HG03558 (cell line): ENCODE measurements around the gene FLRT1.

Experiments used
- ATAC-seq: cut with Tn5 transposase; IDR thresholded peaks from one replicate; pipeline ENCODE4 v1.9.1; 2021; ENCODE audit warnings: moderate number of reproducible peaks; ENCODE audit not compliant: unreplicated experiment; ENCODE audit errors: extremely low read depth

Gene FLRT1

GRCh38 chr11:64062185-64063039, 26.7 kb downstream of the FLRT1 start:
- no peak for ATAC-seq

DNA sequence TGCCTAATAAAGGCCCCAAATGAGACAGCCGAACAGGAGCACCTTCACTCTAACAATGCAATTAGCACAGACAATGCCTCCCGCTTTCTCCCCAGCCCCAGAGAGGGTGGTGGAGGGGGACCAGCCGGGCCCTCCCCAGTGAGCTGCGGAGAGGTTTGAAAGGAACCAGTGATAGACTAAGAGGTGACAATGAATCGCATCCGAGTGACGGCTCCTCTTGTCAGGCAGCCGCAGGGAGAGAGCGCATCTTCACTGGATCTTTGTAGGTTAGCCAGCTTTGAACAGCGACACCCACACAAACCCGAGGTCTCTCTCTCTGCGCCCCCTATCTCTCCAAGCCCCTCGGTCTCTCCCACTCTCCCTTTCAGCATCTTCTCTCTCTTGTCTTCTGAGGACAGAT, 28.0 kb downstream of the FLRT1 start:
- ATAC-seq, result no peak

GRCh38 chr11:64064374-64065140, 28.8 kb downstream of the FLRT1 start:
- ATAC-seq, result no peak

DNA sequence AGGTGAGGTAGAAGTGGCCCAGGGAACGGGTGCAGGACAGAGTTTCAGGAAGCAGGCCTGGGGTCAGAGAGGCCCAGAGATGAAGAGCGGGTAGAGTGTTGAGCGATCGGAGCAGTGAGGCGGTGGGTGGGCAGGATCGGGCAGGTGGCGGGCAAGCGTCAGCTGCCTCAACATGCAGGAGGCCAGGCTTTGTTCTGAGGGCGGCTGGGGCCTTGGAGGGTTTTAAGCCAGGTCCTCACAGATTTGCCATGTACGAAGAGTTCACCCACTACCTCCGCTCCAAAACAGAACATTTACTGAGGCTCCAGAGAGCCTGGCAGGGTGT, 29.4 kb downstream of the FLRT1 start:
- ATAC-seq, result no peak

DNA sequence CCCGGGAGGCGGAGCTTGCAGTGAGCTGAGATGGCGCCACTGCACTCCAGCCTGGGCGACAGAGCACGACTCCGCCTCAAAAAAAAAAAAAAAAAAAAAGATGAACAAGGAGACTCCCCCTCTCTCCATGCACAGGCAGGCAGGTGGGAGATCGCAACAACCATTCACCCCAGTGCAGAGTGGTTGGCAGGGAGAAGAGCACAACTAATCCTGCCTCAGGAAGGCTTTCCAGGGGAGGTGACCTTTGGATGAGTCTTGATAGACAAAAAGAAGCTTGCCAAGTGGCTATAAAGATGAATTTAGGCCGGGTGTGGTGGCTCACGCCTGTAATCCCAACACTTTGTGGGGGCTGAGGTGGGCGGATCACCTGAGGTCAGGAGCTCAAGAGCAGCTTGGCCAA, 30.0 kb downstream of the FLRT1 start:
- no peak for ATAC-seq

GRCh38 chr11:64067230-64067993, 31.7 kb downstream of the FLRT1 start:
- no peak for ATAC-seq

- no peak for ATAC-seq
These were observed 33.1 kb downstream of the FLRT1 start for GRCh38 chr11:64068705-64069400.

DNA sequence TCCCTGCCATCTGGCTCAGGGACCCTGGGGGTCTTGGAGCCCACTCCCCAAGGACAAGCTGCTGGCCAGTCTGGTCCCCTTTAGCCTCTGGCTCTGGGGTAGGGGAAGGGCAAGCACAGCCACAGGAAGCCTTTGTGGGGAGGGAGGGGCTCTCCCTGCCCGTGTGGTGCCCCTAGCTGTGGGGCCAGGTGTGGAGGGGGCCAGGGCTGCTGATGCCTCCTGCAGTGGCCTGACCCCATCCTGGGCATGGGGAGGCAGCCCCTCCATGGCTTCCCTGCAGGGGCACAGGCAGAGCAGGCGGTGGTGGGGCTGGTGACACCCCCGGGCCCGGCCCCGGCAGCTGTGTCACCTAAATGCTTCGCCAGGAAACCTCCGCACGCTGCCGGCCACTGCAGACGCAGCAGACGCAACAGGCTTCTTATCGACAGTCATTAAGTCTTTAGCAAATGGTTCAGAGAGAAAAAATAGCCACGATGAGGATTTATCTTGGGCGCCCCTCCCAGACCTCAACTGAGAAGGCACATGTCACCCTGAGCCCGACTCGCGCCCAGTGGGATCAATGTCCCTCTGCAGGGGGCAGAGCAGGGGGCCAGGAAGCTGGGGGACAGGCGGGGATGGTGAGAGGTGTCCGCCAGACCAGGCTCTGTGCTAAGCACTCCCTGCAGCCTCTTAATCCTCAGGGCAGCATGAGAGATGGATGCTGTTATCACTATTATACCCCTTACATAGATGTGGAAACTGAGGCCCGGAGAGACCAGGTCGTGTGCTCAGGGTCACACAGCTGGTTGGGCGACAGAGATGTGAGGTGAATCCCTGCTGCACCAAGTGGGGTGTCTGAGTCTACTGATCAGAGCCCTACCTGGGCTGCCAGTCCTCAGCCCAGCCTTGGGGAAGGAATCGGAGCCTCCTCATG, 33.9 kb downstream of the FLRT1 start:
- ATAC-seq, result no peak

DNA sequence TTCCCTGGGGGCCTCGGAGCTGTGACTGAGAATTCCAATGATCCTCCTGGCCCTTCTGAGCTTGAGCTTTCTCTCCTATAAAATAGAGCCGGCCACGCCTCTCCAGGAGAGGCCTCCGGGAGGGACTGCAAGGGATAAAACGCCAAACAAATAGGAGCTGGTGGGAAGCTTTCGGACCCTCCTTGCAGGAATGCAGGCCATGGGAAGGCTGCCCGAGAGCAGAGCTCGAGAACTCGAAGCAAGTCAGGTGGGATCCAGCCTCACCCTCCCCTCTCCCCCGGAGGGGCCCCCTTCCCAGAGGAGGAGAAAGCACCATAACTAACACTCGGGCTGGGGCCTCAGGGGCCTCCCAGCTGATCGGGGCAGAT, 34.6 kb downstream of the FLRT1 start:
- no peak for ATAC-seq

DNA sequence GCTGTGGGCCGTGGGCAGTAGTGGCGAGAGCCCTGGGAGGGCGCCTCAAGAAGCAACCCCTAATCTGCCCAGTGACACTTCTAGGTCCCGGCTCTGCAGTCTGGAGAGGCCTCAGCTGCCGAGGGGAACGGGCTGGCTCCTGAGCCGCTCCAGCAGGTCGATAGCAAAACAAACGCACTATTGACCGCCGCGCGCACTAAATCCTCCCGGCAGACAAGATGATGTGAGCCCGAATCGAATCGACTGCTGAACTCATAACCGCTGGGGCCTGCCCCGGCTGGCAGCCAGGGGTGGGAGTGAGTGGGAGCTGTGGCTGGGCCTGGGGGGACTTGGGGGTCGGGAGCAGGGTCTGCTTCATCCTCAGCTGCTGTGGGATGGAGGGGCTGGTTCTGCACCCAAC, 36.1 kb downstream of the FLRT1 start:
- no peak for ATAC-seq

GRCh38 chr11:64072403-64072802, 36.7 kb downstream of the FLRT1 start:
- no peak for ATAC-seq

- no peak for ATAC-seq
These were observed 37.1 kb downstream of the FLRT1 start for GRCh38 chr11:64072871-64073270.

DNA sequence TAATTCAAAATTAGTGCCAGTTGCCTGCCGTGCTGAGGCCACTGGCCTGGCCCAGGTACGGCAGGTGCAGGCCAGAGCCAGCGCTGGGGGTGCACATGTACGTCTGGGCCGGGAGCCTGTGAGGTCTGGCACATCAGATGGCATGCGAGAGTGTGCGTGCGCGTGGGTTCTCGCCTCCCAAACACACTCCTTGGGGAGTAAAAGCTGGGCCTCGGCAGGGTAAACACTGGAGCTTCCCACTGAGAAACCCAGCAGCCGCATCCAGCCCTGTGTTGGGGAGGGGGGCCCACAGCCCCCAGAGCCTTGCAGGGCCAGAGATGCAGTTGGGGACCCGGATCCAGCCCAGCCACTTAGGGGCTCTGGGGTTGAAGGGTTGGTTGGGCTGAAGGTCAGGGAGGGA, 37.8 kb downstream of the FLRT1 start:
- ATAC-seq, result no peak

DNA sequence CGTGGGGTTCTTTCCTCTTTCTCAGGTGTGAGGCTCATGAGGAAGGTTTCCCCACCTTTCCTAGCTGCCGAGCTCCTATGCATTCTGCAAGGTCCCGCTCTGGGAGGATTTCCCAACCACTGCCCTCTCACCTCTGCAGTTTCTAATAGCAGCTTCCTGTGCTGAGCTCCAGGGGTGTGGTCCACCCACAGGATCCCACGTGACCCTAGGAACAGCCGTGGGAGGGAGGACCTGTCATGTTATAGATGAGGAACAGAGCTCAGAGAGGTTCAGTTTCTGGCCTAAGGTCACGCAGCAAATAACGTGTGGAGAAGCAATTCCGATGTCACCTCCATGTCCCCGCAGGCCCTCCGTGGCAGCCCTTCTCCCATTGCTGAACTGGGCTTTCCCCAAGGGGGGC, 38.5 kb downstream of the FLRT1 start:
- ATAC-seq, result no peak

DNA sequence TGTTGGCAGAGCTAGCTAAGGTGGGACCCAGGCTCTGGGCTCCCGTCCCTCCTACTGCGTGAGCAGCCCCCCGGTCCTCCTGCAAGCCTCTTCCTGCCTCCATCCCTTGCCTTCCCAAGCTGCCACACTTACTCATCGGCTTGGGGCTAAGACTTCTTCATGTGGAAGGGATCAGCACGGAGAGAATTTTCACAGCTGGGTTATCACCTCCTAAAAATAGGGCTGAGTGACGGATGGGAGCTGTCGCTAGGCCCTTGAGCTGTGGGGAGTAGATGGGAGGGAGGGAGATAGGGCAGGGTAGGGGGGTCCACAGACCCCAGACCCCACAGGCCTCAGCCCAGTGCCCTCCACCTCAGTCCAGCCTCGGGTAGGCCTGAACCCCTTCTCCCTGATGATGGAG, 41.0 kb downstream of the FLRT1 start:
- no peak for ATAC-seq

DNA sequence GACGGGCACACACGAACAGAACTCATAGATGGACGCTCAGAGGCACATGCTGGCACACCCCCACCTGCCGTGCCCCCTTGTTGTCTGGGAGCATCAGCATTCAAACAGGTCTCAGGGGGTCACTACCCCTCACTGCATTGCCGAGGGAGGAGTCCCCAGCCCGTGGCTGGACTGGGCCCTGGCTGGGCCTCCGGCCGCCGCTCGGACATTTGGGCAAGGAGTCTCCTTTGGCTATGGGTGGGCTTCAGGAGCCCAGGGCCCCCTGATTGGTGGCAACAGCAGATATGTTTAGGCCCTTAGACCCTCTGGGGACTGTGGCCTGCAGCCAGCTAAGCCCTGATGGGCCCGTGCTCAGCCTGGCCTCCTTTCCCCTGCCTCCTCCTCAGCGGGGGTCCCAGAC, 41.9 kb downstream of the FLRT1 start:
- no peak for ATAC-seq

- ATAC-seq, result no peak
These were observed 42.6 kb downstream of the FLRT1 start for GRCh38 chr11:64078284-64078683.

GRCh38 chr11:64078905-64079304, 43.2 kb downstream of the FLRT1 start:
- ATAC-seq, result no peak

DNA sequence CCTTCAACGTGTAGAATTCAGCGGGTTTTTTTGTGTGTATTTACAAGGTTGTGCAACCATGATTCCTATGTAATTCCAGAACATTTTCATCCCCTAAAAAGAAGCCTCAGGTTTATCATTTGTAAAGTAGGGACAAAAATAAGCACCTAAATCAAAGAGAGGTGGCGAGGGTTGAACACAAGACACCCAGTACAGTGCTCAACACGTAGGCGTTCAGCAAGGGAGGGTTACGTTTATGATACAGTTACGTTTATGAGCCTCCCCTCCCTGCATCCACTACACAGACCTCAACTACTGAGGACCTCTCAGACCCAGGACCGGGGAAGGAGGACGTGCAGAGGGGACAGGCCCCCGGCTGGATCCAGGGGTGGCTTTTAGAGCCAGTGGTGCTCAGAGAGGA, 44.7 kb downstream of the FLRT1 start:
- no peak for ATAC-seq
